GM12874 (cell line): ENCODE data around the gene PTPN12.

ENCODE experiments used
- CTCF ChIP-seq: IDR thresholded peaks from 2 replicates; pipeline ENCODE4 v1.5.1; 2011; ENCODE audit warnings: low read depth, mild to moderate bottlenecking, control low read depth, low read length, moderate library complexity; ENCODE audit not compliant: insufficient read depth

The PTPN12 gene

DNA sequence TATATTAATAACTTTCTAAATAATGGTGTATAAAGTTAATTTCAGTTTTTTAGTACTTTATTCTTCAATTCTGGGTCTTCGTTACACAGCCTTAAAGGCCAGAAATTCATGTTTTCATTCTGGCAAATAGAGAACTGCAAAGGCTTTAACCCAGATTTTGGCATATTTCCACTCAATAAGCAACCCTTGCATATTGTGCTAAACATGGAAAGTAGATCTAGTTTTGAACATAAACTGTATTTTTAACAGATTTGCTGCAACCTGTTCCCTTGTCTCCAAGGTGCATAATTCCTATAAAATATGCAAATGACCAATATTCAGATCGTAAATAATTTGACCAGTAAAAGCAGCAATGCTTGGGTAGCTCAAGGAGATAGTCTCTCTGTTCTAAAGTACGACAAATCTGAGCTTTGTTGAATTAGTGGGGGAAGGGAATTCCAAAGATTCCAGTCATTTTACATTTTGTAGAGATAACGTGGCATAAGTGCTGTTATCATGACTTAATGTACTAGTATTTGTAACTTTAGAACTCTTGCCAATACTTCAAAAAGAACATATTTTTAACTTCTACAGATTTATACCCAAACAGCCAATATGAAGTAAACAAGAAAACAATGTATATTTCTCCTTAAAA, 112.7 kb downstream of the PTPN12 start:
- no peak for TF ChIP-seq CTCF

DNA sequence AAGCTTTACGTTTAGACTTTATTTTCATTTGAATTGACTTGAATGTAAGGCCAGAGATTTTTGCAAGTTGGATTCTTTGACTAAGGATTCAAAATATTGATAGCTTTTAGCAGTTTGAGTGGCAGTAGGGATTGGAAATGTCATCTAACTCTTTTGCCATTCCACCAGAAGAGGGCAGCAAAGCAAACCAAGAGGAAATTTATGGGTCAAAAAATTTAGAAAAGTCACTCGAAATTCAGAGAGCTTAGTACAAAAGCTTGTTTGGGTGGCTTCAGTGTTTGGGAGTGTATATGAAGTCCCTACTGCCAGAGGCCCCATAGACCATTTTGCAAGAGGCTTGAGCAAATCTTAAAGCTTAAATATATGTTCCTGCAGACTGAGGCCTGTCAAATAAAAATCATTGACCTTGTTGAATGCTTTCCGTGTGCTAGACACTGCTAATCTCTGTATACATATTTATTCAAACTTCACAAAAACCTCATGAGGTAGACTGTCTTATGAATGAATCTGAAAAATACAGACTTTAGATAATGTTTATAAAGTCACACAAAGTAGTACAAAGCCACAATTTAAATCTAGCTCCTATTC, 114.6 kb downstream of the PTPN12 start:
- TF ChIP-seq CTCF = peak; percentile 49; the same call in 1 of the 2 replicates

- TF ChIP-seq CTCF = no peak
These were observed 116.5 kb downstream of the PTPN12 start for GRCh38 chr7:77653572-77653971.

GRCh38 chr7:77655356-77655755, 118.3 kb downstream of the PTPN12 start:
- no peak for TF ChIP-seq CTCF

DNA sequence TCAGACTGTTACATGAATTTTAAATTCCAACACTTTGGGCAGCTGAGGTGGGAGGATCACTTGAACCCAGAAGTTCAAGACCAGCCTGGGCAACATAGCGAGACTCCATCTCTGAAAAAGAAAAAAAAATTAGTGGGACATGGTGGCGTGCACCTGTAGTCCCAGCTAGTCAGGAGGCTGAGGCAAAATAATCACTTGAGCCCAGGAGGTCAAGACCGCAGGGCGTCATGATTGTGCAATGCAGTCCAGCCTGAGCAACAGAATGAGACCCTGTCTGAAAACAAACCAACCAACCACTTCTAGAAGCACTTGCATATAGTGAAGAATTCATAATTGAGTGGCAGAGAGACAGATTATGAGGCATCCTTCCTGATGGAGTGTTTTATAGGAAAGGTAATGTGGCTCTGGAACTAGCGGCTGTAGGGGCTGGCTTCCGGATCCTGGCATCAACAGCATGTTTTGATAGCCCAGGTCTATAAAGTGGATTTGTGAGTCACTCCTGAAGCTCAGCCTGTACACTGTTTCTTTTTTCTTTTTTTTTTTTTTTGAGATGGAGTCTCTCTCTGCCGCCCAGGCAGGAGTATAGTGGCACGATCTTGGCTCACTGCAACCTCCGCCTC, 118.9 kb downstream of the PTPN12 start:
- no peak for TF ChIP-seq CTCF

- TF ChIP-seq CTCF = peak; percentile 24; the same call in 1 of the 2 replicates
These were observed 120.5 kb downstream of the PTPN12 start for GRCh38 chr7:77657427-77658224.

GRCh38 chr7:77658928-77659327, 121.8 kb downstream of the PTPN12 start:
- no peak for TF ChIP-seq CTCF
